Effector memory CD4-positive, alpha-beta T cell (primary cell): ENCODE data around the gene NINJ1.

Experiments used
- DNase-seq, 3 donors: peaks; one replicate each; pipeline ENCODE4 v3.0.0-alpha.2; 2020
- H3K27ac ChIP-seq: 2 replicates; pipeline ENCODE4 v1.7.0; 2013; ENCODE audit warnings: mild to moderate bottlenecking, low read length, moderate library complexity; ENCODE audit not compliant: insufficient read depth, poor library complexity, severe bottlenecking
- H3K27me3 ChIP-seq: replicated peaks from 2 replicates; pipeline ENCODE4 v1.7.0; 2013; ENCODE audit warnings: mild to moderate bottlenecking, low read length; ENCODE audit not compliant: insufficient read depth, control insufficient read depth, poor library complexity, severe bottlenecking
- H3K36me3 ChIP-seq: 2 replicates; pipeline ENCODE4 v1.7.0; 2013; ENCODE audit warnings: mild to moderate bottlenecking, low read length, moderate library complexity; ENCODE audit not compliant: control insufficient read depth, insufficient read depth
- H3K4me1 ChIP-seq: 2 replicates; pipeline ENCODE4 v1.7.0; 2013; ENCODE audit warnings: low read length, mild to moderate bottlenecking; ENCODE audit not compliant: control insufficient read depth, insufficient read depth, poor library complexity, severe bottlenecking
- H3K4me3 ChIP-seq: 2 replicates; pipeline ENCODE4 v1.7.0; 2013; ENCODE audit warnings: low read length, low read depth, mild to moderate bottlenecking; ENCODE audit not compliant: insufficient read depth, poor library complexity, severe bottlenecking
- H3K9me3 ChIP-seq: 2 replicates; pipeline ENCODE4 v1.7.0; 2013; ENCODE audit warnings: mild to moderate bottlenecking, low read length, moderate library complexity; ENCODE audit not compliant: control insufficient read depth
- total RNA-seq, 3 donors: gene quantifications; one replicate each; lab custom pipeline; 2026; lab: John Stamatoyannopoulos, UW

The NINJ1 gene, protein sequence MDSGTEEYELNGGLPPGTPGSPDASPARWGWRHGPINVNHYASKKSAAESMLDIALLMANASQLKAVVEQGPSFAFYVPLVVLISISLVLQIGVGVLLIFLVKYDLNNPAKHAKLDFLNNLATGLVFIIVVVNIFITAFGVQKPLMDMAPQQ
- 61.6 to 122 (median 82.0) reads per million in 3 donors for total RNA-seq

DNA sequence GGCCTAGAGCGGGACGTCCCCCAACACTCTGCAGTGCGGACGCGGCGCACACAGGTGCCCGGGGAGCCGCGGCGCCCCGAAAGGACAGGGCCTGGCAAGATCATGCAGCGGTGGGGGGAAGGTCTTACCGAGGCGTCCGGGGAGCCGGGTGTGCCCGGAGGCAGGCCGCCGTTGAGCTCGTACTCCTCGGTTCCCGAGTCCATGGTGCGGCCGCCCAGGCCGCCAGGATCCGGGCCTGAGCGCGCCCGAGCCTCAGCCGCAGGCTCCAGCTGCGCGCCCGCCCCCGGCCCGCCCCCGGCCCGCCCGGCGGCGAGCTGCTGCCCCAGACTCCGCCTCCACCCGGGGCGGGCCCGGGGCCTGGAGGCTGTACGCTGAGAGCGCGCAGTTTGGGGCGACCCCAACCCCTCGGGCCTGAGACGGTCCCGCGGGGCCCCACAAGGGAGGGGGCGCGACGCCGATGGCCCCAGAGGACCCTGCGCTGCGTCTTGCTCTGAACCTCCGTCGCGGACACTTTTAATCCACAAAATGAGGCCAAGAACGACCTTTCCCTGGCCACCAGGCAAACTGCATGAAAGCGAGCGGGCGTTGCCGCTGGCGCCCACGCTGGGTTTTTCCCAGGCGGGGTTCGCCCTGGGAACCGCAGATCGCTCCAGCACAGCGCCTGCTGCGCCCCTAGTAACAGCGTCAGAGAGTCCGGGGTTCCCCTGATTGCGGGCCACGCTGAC is at the start of gene NINJ1:
TSS of gene NINJ1 (minus strand) at position 237 of the 725 bp plus-strand sequence. CDS start at position 203, 34 bp downstream.
- H3K4me3 ChIP-seq = peak within 1 kb of the TSS; percentile 94
- peak; percentile 85 to 88 (median 87) for DNase-seq
- H3K4me1 ChIP-seq = peaks cover 33% of the 10 kb centered on the region
- H3K9me3 ChIP-seq = no peaks in the 10 kb centered on the region
- H3K27ac ChIP-seq = peak within 1 kb of the TSS; percentile 98
- H3K36me3 ChIP-seq = no peaks in the 10 kb centered on the region
- H3K27me3 ChIP-seq = no peaks in the 10 kb centered on the region

DNA sequence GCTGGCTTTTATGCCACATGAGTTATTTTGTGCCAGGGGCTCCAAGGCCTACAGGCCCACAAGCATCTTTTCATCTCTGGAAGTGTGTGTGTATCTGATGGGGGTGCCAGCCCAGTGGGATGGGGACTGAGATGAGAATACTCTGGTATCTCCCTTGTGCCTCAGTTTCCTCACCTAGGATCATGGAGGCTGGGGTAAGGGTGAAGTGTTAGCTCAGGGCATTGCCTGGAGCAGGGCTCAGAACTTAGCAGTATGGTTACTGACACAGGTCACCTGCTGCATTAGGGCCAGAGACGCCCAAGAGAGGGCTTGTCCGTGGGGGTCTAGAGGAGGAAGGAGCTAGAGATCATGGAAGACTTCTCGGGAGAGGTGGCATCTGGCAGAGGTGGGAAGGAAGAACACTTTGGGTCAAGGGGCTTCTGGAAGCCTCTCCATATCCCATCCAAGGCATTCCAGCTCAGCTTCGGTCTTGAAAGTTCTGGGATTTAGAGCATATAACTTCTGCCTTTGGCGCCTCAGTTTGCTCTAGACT is 49.1 kb upstream of the NINJ1 start:
- Histone ChIP-seq H3K9me3 (no peaks in the 10 kb centered on the region), H3K27me3 (peaks cover 9% of the 10 kb centered on the region), H3K36me3 (no peaks in the 10 kb centered on the region), H3K4me3 (peak overlapping the region; percentile 53), H3K4me1 (peaks cover 8% of the 10 kb centered on the region), H3K27ac (no peak overlapping the region)
- DNase-seq = no peak

DNA sequence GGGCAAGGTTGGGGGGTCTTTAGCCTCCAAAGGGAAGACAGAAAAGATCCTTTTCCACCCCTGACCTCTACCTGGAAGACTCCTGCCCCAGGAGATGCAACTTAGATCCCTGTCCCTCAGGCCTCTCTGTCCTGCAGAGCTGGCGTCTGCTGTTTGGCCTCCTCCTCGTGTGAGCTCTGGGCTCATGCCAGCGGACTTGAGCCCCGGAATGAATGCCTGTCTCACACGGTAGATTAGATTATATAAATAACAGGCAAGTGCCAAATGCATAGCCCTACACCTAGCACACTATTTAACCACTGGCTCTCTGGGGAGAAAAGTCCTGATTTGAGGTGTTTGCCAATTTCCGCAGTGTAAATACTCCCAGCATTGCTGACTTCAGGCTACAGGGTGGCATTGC is 48.5 kb upstream of the NINJ1 start:
- Histone ChIP-seq H3K4me1 (peaks cover 8% of the 10 kb centered on the region), H3K27me3 (peaks cover 9% of the 10 kb centered on the region), H3K9me3 (no peaks in the 10 kb centered on the region), H3K36me3 (no peaks in the 10 kb centered on the region), H3K4me3 (no peak overlapping the region), H3K27ac (no peak overlapping the region)
- no peak for DNase-seq

DNA sequence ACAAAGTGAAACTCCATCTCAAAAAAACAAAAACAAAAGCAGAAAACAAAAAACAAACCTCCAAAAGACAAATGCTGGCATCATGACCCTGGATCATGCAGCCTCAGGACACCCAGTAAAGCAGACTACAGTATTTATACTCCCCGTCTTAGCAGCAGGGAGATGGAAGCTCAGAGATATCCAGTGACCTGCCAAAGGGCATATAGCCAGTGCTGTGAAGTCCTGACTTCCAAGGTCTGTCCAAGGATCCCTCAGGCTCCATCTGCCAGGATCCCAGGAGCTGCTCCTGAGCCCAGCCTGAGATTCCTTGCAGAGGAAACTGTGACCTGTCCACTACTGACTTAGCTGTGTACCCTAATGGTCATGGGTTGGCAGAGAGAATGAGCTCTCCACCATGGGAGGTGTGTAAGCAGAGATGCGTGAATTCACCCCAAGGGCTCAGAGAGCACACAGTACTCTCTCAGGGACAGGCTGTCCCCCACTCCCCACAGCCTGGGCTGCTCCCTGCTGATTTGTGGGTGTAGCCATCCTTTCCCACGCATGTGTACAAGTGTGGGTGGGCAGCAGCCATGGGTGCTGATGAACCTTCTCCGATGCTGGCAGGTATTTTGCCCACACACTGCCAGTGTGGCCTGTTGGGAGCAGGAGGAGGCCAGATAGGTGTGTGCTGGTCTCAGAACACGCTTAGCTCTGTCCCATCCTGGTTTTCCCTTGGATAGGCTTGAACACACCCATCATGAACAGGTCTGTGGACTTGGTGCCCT is 47.8 kb upstream of the NINJ1 start:
- Histone ChIP-seq H3K4me1 (peaks cover 8% of the 10 kb centered on the region), H3K36me3 (no peaks in the 10 kb centered on the region), H3K4me3 (no peak overlapping the region), H3K27ac (no peak overlapping the region), H3K9me3 (no peaks in the 10 kb centered on the region), H3K27me3 (peaks cover 9% of the 10 kb centered on the region)
- DNase-seq = no peak

DNA sequence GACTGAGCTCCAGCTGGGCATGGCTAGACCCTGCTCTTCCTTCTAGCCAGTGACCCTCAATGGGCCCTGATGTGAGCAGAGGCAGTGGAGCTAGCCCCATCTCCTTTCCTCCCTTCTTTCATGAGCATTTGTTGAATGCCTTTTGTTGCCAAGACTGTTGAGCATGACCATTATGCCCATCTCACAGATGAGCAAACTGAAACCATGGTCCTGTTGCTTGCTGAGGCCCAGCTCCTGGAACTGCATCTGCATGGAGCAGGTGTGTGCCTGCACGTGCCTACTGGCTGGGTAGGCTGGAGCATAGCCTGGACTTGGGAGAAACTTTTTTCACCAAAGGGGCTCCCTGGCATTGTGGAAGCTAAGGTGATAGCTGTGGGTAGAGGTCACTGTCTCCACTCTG is 46.9 kb upstream of the NINJ1 start:
- peaks cover 9% of the 10 kb centered on the region for H3K27me3 ChIP-seq

DNA sequence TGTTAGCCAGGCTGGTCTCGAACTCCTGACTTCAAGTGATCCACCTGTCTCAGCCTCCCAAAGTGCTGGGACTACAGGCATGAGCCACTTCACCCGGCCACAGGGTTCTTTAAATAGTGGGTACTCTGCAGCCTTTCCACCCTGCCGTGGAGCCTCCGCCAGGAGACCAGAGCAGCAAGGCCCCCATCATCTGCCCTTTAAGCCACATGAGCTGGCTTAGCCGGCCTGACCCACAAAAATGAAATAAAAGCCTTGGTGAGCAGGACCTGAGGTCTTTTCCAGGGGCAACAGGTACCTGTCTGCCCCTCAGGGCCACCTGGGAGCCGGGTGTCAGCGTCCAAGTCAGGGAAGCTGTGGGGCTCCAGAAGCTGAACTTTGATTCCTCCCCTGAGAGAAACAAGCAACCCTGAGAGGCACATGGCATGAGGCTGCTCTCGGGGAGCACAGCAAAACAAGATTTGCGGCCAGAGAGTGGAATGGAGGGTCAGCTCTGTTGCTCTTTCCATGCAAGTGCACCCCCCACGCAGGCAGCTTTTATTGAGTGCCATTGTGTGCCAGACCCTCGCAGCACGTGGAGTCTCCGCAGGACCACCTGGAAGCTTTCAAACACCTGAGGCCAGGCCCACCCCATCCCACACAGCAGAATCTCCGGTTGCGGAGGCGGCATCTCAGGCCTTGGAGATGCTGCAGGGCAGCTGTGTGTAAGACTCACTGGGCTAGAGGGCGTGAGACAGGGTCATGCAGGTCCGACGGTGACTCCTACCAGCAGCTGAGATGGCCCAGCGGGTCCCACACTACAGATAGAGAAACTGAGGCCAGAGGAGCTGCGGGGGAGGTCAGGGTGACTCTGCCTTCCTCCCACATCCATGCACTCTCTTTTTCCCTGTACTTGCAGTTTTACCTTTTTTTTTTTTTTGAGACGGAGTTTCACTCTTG is 45.1 kb upstream of the NINJ1 start:
- no peak overlapping the region for H3K4me3 ChIP-seq
- peaks cover 4% of the 10 kb centered on the region for H3K4me1 ChIP-seq
- no peak overlapping the region for H3K27ac ChIP-seq
- DNase-seq = no peak
- H3K9me3 ChIP-seq = no peaks in the 10 kb centered on the region
- peaks cover 9% of the 10 kb centered on the region for H3K27me3 ChIP-seq
- no peaks in the 10 kb centered on the region for H3K36me3 ChIP-seq

More for the DNA sequence above, 46.9 kb upstream of the NINJ1 start:
- Histone ChIP-seq H3K9me3 (no peaks in the 10 kb centered on the region), H3K36me3 (no peaks in the 10 kb centered on the region), H3K27ac (no peak overlapping the region), H3K4me3 (no peak overlapping the region), H3K4me1 (peaks cover 8% of the 10 kb centered on the region)
- DNase-seq = no peak

DNA sequence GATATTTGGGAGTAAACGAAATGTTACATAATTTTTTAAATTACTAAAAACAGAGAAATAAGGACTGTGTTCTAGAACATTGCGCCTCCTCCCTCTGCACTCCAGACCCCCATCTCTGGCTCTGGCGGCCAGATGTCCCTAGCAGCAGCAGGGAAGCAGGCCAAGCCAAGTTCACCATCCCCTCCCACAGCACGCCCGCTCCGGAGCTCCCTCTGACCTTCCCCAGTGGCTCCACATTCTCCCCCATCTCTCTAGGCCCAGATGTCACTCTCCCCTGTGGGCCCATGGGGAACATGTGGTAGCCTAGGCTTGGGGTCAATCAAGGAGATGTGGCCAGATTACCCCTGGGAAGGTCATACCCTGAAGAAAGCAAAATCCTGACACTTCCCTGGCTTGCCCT is 43.6 kb upstream of the NINJ1 start:
- no peak overlapping the region for H3K27ac ChIP-seq
- no peaks in the 10 kb centered on the region for H3K9me3 ChIP-seq
- H3K27me3 ChIP-seq = no peaks in the 10 kb centered on the region
- no peak overlapping the region for H3K4me3 ChIP-seq
- H3K36me3 ChIP-seq = no peaks in the 10 kb centered on the region
- no peak for DNase-seq
- peaks cover 3% of the 10 kb centered on the region for H3K4me1 ChIP-seq

DNA sequence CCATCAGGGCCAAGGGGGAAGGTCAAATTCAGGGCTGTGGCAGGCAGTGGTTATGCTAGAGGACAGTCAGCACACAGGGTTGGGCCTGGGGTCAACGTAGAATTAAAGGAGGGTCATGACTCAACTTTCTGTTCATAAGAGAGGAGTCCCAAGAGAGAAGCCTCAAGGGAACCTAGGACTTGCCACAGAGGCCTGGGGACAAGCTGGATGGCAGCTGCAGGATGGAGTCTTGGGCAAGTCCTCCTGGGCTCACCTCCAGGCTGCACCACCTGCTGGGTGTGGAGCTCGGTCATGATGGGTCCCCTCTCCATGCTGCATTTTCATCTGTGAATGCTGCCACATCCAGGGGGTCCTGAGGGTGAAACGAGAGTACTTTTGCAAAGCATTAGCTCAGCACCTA is 40.9 kb upstream of the NINJ1 start:
- peaks cover 3% of the 10 kb centered on the region for H3K4me1 ChIP-seq
- no peak overlapping the region for H3K27ac ChIP-seq
- H3K4me3 ChIP-seq = no peak overlapping the region
- no peaks in the 10 kb centered on the region for H3K36me3 ChIP-seq
- DNase-seq = no peak
- no peaks in the 10 kb centered on the region for H3K27me3 ChIP-seq
- no peaks in the 10 kb centered on the region for H3K9me3 ChIP-seq

DNA sequence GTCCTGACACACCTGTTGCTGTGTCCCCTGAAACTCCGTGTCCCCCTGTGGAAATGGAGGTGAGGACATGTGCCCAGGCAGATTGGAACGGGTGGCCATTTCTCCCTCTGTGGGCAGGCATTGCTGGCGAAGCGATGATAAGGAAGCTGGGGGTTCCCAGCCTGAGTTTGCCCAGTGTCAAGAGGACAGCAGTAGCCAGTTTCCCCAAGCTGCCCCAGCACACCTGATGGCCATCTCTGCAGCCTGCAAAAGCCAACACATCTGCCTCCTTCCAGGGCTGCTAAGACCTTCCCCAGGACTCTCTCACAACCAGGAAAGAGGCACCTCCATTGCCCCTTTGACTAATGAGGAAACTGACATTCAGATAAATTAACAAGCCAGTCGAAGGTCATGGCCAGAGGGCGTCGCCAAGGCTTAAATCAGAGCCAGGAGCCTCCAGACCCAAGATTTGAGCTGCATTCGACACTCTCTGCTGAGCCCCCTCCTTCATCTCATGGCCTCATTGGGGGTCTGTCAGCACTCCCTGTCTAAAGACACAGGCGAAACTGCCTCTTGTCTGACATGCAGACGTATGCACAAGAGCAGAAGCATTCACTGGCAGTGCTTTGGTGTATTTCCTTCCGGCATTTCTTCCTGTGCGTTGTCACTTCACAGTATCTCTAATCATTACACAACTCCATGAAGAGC is 39.5 kb upstream of the NINJ1 start:
- H3K4me3 ChIP-seq = no peak overlapping the region
- no peaks in the 10 kb centered on the region for H3K36me3 ChIP-seq
- H3K27ac ChIP-seq = no peak overlapping the region
- no peaks in the 10 kb centered on the region for H3K9me3 ChIP-seq
- H3K27me3 ChIP-seq = no peaks in the 10 kb centered on the region
- no peak for DNase-seq
- H3K4me1 ChIP-seq = peaks cover 3% of the 10 kb centered on the region
